Left renal pelvis (tissue), 4 donors: Measurements from ENCODE around the gene CRYL1. TPM values are rescaled to one million over a fixed set of nuclear protein-coding genes. Genes with fewer than 3 reads are reported as not detected.

Experiments used
- DNase-seq, 4 donors: peaks; one replicate each; pipeline ENCODE4 v3.0.0-alpha.2; 2013; ENCODE audit warnings: low read depth in 4 of 4, low spot score in 3 of 4
- polyA plus RNA-seq, 4 donors: library from polyadenylated mRNA; unstranded; fragments of 120-200 nt; gene quantifications; one replicate each; pipeline ENCODE4 v1.2.1, GENCODE V29; 2013; ENCODE audit not compliant: insufficient read length in 4 of 4

Gene CRYL1
- polyA plus RNA-seq, 4 donors, result 31.8 to 138 (median 121) TPM

GRCh38 chr13:20388184-20388583 lies 137.5 kb downstream of the CRYL1 start:
- DNase-seq, result no peak

- no peak for DNase-seq
Observed at GRCh38 chr13:20387441-20387971, 138.2 kb downstream of the CRYL1 start.

GRCh38 chr13:20387006-20387405 lies 138.7 kb downstream of the CRYL1 start:
- no peak for DNase-seq

- no peak for DNase-seq
Observed at GRCh38 chr13:20383058-20383457, 142.6 kb downstream of the CRYL1 start.

- DNase-seq, result no peak
Observed at GRCh38 chr13:20381401-20381800, 144.3 kb downstream of the CRYL1 start.

GRCh38 chr13:20378721-20379120 lies 146.9 kb downstream of the CRYL1 start:
- DNase-seq, result no peak

GRCh38 chr13:20377720-20378119 lies 147.9 kb downstream of the CRYL1 start:
- no peak for DNase-seq

- no peak for DNase-seq
Observed at GRCh38 chr13:20375871-20376270, 149.8 kb downstream of the CRYL1 start.

GRCh38 chr13:20373861-20374260 lies 151.8 kb downstream of the CRYL1 start:
- DNase-seq, result no peak

GRCh38 chr13:20371825-20372224 lies 153.8 kb downstream of the CRYL1 start:
- no peak for DNase-seq

GRCh38 chr13:20370815-20371421 lies 154.7 kb downstream of the CRYL1 start:
- no peak for DNase-seq

- no peak for DNase-seq
Observed at GRCh38 chr13:20369886-20370361, 155.7 kb downstream of the CRYL1 start.

GRCh38 chr13:20366056-20366455 lies 159.6 kb downstream of the CRYL1 start:
- DNase-seq, result no peak

- no peak for DNase-seq
Observed at GRCh38 chr13:20363603-20364002, 162.1 kb downstream of the CRYL1 start.

- DNase-seq, result no peak
Observed at GRCh38 chr13:20363172-20363571, 162.5 kb downstream of the CRYL1 start.

- DNase-seq, result no peak
Observed at GRCh38 chr13:20362484-20363041, 163.1 kb downstream of the CRYL1 start.

- peak in 3 of 4 donors; percentile 17 to 27 (median 20) for DNase-seq
Observed at GRCh38 chr13:20360835-20361412, 164.7 kb downstream of the CRYL1 start.

- DNase-seq, result no peak
Observed at GRCh38 chr13:20360041-20360491, 165.6 kb downstream of the CRYL1 start.

- DNase-seq, result no peak
Observed at GRCh38 chr13:20359335-20359734, 166.3 kb downstream of the CRYL1 start.

GRCh38 chr13:20358022-20358421 lies 167.6 kb downstream of the CRYL1 start:
- DNase-seq, result no peak

- peak in 2 of 4 donors; percentile 17 to 24 for DNase-seq
Observed at GRCh38 chr13:20356444-20356843, 169.2 kb downstream of the CRYL1 start.

GRCh38 chr13:20354722-20355121 lies 170.9 kb downstream of the CRYL1 start:
- no peak for DNase-seq
